GOT3 (cell line): ENCODE data around the gene GPT2.

Experiments used
- DNase-seq: peaks from one replicate; lab custom pipeline; 2025; ENCODE audit warnings: mixed read lengths; lab: John Stamatoyannopoulos, UW

The GPT2 gene, protein sequence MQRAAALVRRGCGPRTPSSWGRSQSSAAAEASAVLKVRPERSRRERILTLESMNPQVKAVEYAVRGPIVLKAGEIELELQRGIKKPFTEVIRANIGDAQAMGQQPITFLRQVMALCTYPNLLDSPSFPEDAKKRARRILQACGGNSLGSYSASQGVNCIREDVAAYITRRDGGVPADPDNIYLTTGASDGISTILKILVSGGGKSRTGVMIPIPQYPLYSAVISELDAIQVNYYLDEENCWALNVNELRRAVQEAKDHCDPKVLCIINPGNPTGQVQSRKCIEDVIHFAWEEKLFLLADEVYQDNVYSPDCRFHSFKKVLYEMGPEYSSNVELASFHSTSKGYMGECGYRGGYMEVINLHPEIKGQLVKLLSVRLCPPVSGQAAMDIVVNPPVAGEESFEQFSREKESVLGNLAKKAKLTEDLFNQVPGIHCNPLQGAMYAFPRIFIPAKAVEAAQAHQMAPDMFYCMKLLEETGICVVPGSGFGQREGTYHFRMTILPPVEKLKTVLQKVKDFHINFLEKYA

DNA sequence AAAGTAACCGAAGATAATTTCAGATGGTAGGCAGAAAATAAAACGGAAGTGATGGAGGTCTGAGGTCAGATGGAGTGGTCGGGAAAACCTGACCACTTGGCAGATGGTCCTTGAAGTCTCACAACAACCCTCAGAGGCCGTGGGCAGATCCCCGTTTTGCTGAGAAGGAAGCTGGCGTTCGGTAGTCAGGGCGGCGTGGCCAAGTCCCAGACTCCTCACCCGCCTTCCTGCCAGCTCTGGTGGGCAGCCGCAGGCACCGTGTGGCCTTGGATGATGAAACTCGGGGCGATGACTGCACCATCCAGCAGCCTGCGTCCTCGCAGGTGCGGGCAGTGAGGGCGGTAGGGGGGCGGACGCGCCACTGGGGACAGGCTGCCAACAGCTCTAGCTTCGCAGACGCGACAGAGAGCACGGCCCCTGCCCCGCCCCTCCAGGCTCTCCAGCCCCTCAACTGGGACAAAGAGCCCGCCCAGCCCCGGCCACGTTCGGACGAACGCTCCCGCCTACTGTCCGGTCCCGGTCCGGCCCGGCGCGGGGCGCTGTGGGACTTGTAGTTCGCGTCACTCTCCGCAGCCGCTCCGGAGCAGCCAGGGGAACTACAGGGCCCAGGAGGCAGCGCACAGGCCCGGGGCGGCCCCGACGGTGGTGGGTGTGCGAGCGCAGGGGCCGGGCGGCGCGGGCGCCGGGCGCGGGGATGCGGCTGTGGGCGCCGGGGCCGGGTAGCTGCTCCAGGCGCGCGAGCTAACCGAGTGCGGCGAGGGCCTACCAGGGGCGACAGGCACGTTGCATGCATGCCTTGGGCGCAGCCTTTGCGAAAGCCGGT lies at the start of gene GPT2:
GPT2 (plus strand) TSS at position 673 of the 823 bp plus-strand sequence. CDS start 354 bp downstream, outside the sequence.
- DNase-seq: peak; percentile 91

DNA sequence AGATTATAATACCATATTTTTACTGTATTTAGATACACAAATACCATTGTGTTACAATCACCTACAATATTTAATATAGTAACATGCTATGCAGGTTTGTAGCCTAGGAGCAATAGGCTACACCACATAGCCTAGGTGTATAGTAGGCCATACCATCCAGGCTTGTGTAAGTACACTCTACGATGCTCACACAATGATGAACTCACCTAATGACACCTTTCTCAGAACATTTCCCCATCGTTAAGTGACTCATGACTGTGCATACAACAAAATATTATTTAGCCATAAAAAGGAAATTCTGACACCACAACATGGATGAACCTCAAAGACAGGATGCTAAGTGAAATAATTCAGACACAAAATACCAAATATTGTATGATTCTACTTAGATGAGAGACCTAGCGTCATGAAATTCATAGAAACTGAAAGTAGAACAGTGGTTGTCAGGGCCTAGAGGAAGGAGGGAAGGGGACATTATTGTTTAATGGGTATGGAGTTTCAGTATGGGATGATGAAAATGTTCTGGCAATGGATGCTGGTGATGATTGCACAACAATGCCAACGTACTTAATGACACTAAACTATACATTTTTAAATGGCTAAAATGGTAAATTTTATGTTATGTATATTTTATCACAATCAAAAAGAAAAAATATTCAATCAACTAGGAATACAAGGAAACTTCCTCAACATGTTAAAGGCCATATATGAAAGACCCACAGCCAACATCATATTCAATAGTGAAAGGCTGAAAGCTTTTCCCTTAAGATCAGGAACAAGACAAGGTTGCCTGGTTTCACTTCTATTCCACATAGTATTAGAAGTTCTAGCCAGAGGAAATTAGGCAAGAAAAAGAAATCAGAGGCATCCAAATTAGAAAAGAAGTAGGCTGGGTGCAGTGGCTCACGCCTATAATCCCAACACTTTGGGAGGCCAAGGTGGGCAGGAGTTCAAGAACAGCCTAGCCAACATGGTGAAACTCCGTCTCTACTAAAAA lies 47.3 kb upstream of the GPT2 start:
- DNase-seq: no peak

DNA sequence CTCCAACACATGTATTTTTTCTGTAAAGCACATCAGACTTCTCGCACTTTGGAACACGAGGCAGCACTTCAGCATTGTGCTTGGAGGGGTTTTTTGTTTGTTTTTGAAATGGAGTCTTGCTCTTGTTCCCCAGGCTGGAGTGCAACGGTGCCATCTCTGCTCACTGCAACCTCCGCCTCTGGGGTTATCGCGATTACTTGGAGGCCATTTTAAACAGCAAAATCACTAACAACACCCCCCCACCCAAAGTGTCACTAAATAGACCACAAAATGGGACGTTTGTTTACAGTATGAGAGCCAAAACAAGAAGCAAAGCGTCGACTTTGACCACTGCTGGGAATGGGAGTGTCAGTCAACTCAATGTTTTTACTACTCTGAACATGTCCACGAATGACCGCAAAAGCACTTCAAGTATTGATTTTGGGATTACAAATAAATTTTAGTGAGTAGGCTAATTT lies 44.1 kb upstream of the GPT2 start:
- DNase-seq: no peak

DNA sequence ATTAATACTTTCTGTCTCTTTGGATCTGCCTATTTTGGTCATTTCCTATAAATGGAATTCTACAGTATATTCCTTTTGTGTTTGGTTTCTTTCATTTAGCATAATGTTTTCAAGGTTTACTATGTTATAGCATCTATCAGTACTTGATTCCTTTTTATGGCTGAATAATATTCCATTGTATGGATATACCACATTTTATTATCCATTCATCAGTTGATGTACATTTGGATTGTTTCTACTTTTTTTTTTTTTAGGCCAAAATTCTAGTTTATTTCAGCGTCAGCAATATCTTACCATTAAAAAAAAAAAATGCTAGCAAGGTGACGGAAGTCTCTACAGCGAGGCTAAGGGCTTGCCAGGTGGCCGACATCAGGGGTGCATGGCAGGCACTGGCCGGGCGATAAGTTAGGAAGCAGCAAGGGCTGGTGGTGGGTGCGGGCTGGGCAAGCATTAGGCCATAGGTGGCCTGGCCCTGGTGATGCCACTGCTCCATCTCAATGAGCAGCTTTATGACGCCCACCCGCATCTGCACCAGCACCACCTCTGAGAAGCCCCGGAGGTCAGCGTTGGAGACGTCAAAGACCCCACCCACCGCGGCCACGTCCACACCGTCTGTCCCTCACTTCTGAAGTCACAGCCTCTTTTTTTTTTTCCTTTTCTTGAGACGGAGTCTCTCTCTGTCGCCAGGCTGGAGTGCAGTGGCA lies 41.8 kb upstream of the GPT2 start:
- no peak for DNase-seq

DNA sequence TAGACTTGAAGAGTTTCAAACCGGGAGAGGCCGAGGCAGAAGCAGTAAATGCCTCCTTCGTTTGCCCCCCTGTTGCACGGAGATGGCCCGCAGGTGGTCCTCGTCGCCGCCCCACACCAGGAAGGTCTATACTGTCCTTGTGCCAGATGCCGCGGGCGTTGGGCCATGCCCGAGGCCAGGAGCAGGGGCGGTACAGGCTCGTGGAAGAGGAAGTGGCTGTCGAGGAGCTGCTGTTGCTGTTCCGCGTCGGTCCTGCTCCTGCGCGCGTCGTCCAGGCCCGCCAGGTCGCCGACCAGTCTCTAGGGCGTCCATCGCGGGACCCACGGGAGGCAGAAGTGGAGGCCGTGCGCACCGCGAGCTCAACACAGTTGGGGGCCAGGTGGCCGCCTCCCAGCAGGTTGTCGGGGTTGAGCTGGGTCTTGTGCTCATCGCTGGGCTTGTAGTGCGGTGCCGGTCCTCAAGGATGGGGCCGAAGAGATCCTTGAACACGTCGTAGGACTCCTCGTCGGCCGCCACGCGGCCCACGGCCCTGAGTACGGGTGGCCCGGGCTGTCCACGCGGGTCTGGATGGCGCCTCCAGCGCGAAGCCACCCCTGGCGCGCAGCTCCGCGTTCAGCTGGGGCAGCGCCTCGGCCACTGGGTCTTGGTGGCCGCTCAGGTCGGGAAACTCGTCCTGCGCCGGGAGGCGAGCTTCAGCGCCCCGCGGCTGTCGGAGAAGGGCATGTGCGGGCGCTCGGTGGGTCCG lies 40.1 kb upstream of the GPT2 start:
- no peak for DNase-seq

DNA sequence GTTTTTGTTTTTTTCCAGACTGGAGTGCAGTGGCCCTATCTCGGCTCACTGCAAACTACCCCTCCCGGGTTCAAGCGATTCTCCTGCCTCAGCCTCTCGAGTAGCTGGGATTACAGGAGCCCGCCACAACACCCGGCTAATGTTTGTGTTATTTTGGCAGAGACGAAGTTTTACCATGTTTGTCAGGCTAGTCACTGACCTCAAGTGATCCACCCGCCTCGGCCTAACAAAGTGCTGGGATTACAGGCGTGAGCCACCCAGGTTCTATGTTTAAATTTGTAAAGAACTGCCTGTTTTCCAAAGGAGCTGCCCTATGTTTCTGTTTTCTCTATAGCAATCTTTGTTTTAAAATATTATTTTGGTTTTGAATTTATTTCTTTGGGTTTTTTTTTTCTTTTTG lies 39.4 kb upstream of the GPT2 start:
- no peak for DNase-seq

DNA sequence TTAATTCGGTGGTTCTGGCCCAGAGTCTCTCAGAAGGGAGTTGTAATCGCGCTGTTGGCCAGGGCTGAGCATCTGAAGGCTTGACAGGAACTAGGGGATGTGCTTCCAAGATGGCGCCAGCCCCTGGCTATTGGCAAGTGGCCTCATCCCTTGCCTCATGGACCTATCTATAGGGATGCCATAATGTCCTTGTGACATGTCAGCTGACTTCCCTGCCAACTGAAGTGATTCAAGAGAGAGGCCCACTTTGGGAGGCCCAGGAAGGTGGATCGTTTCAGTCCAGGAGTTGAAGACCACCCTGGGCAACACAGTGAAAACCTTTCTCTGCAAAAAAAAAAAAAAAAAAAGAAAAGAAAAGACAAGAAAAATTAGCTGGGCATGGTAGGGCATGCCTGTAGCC lies 38.2 kb upstream of the GPT2 start:
- no peak for DNase-seq

DNA sequence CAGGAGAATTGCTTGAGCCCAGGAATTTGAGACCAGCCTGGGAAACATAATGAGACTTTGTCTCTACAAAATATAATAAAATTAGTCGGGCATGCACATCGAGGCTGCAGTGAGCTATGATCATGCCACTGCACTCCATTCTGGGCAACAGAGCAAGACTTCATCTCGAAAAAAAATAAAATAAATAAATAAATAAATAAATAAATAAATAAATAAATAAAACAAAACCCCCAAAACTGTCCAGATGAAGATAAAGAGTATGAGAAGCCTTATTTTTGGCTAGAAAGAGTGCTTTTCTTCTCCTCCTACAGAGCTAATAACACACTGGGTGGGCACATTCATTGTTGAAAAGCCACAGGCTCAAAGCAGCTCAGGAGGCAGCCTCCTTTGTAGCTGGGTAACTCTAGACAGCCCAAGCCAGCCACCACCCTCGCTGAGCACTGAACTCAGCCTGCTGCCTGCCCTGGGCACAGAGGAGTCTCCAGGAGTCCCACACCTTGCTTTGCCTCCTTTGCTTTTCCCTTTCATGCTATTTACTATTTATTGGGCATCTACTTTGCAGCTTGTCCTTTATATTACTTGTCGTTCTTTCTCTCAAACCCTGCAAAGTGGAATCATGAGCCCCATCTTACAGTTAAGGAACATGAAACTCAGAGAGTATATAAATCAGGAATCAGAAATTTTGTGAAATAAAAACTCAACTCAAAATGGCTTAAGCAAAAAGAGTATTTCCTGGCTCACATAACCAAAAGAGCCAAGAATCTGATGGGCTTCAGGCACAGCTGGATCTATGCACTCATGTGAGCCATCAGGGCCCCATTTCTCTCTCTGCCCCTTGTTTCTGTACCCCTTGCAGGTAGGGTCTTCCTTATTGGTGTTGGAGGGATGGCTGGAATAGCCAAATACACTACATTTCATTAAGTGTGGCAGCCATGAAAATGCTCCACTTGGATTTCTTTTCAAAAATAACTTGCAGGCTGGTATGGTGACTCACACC lies 35.1 kb upstream of the GPT2 start:
- no peak for DNase-seq

DNA sequence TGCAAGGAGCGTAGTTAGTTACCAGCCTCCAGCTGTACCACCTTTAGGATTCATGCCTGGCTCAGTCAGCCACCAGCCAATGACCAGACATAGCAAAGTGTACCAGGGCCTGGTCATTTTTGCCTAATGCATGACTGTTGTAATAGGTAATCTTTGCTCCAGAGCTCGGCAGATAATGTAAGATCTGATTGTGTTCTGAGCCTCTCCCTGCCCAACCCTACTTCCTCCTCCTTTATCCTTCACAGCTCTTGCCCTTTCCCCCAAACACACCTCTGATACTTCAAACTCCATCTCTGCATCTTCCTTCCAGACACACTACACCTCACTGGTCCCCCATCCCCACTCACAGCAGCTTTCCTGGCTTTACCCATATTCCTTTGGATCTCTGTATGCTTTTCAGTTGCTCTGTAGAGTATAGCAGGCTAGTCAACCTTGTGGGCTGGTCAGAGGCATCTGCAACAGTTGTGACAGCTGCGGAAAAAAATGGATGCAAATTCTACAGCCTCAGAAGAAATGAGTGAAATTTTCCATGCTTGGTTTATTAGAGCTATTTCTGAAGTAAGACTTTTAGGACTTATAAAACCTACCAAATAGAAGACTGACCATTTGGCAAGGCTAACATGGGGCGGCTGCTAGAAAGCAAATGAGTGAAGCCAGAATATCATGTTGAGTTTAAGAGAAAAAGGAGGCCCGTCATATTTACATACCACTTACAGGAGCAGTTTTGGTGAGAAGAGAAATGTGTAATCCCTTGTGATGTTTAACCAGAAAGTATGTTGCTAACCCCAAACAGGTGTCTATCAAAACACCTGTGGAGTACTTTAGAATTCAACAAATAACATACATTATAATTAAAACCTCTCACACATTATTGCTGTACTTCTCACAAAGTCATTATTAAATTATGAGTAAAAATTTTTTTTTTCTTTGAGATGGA lies 33.3 kb upstream of the GPT2 start:
- no peak for DNase-seq

DNA sequence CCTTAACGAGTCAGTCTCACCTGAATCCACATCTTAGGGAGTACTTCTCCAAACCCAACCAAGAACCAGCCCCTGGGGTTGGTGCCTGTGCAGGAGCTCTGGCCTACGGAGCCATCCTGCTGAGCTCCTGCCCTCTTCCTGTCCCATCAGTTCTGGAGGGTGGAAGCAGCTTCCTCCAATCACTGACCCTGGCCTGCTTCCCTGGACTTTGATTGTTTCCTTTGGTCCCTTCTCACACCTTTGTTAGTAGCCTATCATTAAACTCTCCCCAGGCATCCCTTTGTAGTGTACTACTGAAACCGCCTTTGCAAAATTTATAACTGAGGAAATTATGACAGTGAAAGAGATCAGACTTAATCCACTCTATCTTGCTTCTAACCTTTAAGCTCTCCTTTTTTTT lies 32.0 kb upstream of the GPT2 start:
- no peak for DNase-seq

DNA sequence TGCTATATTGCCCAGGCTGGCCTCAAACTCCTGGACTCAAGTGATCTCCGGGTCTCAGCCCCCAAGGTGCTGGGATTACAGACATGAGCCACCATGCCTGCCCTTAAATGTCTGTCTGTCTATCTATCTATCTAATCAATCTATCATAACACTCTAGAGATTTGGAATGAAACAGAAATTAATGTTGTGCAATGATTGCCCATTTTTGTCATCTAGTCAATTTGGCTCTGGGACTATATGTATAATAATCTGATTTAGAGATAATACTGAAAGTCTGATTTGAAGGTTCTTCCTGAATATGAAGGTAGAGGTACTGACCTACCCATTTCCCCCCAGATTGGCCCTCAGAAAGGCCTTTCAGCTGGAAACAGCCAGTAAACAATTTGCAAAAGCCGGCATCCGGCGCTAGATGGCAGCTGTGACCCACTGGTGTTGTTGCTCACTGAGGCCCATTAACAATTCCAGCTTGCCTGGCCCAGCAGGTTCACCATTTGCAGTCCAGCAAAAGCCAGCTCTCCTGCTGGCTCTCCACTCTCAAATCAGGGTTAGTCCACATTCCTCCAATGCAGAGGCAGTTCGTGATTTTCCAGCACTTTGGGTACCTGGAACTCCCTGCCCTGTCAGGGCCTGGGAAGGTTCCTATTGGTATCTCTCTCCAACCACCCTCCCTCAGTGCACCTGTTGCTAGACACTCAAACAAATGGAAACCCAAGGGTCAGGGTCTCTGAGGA lies 30.3 kb upstream of the GPT2 start:
- peak; percentile 37 for DNase-seq

DNA sequence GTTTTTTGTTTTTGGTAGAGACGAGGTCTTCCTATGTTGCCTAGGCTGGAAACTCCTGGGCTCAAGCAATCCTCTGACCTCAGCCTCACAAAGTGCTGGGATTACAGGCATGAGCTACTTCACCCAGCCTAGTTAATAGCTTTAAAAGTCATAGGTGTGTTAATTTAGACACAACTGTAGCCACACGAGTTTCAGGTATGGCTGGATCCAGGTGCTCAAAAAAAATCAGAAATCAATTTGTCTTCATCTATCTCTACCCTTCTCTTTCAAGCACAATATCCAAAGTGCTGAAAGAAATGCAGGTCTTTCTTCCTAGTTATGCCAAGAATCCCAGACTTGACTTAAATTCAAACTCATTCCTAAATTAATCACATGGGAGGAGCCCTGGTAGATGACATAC lies 29.3 kb upstream of the GPT2 start:
- DNase-seq: no peak

DNA sequence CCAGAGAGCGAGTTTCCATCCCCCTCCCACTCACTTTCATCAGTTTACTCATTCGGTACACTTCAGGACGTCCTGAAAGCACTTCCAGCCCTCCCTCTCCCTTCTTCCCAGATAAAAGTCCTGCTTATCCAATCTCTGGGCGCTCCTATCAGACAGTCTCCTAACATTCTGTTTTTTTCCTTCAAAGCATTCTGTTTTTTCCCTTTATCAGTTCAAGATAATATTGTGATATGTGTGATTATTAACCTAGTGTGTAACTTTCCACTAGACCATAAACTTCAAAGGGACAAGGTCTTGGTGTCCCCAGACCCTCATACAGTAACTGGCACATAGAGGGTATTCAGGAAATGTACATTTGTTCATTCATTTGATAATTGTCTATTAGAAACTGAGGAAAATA lies 28.8 kb upstream of the GPT2 start:
- no peak for DNase-seq

DNA sequence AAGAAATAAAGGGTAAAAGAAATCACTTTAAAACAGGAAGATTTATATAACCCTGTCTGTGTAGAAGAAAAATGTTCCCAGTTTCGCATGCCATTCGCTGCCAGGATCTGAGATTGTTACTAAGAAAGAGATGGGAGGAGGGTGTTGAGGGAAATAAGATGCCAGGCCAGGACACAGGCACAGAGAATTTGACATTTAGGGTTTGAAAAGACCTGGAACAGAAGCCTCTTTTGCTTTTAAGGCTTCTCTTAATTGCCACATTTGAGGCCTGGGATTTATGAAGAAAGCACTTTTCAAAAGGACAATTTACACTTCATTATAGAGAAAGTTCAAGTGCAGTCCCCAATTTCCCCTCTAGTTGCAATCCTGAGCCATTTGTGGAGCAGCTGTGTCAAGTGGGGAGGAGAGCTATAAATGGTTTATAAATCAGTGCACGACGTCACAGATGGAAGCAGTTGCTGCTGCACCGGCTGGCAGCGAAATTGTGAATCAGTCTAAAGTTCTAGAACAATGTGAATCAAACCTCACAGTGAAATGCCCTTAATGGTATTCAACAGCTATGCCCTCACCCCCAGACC lies 26.7 kb upstream of the GPT2 start:
- DNase-seq: no peak

DNA sequence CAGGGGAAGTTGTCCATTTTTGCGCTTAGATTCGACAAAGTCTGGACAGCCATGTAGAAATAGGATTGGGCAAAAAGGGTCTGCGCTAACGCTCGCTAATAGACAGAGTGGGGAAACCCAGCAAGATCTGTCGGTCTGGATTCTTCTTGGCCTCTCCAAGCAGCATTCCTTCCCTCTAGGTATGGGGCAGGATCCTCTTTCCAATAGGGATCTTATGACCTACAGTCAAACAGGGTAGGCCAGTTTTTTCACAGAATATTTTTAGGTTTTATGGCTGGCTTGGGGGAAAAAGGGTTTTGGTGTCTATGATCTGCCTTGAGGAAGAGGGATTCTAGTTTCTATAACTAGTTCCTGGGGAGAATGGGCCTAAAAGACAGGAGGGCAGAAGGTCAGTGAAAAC lies 26.0 kb upstream of the GPT2 start:
- no peak for DNase-seq

DNA sequence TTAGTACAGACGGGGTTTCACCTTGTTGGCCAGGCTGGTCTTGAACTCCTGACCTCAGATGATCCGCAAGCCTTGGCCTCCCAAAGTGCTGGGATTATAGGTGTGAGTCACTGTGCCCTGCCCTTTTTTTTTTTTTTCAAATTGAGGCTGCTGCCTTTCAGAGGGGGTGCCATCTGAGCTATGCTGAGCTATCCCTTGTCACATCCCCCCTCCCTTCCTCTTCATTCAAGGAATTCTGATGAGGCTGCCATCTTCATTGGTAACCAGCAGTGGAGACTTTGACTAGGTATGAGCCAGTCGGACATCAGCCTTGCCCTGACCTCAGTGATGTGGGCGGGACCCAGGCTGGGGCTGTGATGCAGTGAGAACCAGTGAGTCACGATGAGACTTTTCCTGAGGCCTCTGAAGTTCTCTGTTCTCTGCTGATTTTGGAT lies 24.4 kb upstream of the GPT2 start:
- peak; percentile 47 for DNase-seq
